HepG2 (cell line): Measurements from ENCODE around the gene CTCF. TPM values are rescaled to one million over a fixed set of nuclear protein-coding genes. Genes with fewer than 3 reads are reported as not detected.
A peak's percentile ranks its signal among the peaks of the same experiment; 100 is the strongest.

ENCODE experiments used
- ARID2 ChIP-seq: sonication (generic); formaldehyde crosslinking; IDR thresholded peaks from 2 replicates; pipeline ENCODE4 v1.8.1; 2022; ENCODE audit warnings: mild to moderate bottlenecking, missing genetic modification reagents, borderline replicate concordance
- CTCF ChIP-seq: sonication (generic); formaldehyde crosslinking; IDR thresholded peaks from 2 replicates; pipeline ENCODE4 v1.5.0; 2020; ENCODE audit warnings: mild to moderate bottlenecking, missing genetic modification reagents, moderate library complexity
- EP300 ChIP-seq, 3 experiments: sonication (generic) in 1 of 3; formaldehyde crosslinking in 1 of 3; IDR thresholded peaks; 2 replicates each; pipeline versions ENCODE4 v1.5.1 to v1.6.1; 2011 to 2020; ENCODE audit warnings: low read depth in 2 of 3, low read length in 2 of 3, borderline replicate concordance in 1 of 3, improper control_type of control experiment in 1 of 3, mild to moderate bottlenecking in 1 of 3, missing genetic modification reagents in 1 of 3, moderate library complexity in 1 of 3
- HOXA3 ChIP-seq: sonication (generic); formaldehyde crosslinking; IDR thresholded peaks from 2 replicates; pipeline ENCODE4 v1.5.0; 2020; ENCODE audit warnings: missing genetic modification reagents
- IKZF4 ChIP-seq: sonication (generic); formaldehyde crosslinking; IDR thresholded peaks from 2 replicates; pipeline ENCODE4 v1.5.1; 2020; ENCODE audit warnings: borderline replicate concordance, mild to moderate bottlenecking, low read depth, missing genetic modification reagents; ENCODE audit errors: not compliant biosample characterization
- MED8 ChIP-seq: sonication (generic); formaldehyde crosslinking; IDR thresholded peaks from 2 replicates; pipeline ENCODE4 v1.8.1; 2023; ENCODE audit warnings: mild to moderate bottlenecking, missing genetic modification reagents; ENCODE audit not compliant: insufficient replicate concordance
- MXD3 ChIP-seq: IDR thresholded peaks from 2 replicates; pipeline ENCODE4 v1.6.1; 2016; ENCODE audit warnings: mild to moderate bottlenecking, missing biosample characterization, missing genetic modification reagents
- NCOA1 ChIP-seq: sonication (generic); formaldehyde crosslinking; IDR thresholded peaks from 2 replicates; pipeline ENCODE4 v1.9.0; 2021; ENCODE audit warnings: missing genetic modification reagents
- NFIC ChIP-seq: IDR thresholded peaks from 2 replicates; pipeline ENCODE4 v1.6.1; 2012; ENCODE audit warnings: mild to moderate bottlenecking, low read length, inconsistent platforms
- NR2C2 ChIP-seq: sonication (generic); formaldehyde crosslinking; IDR thresholded peaks from 2 replicates; pipeline ENCODE4 v1.4.0; 2020; ENCODE audit warnings: missing genetic modification reagents, mild to moderate bottlenecking, moderate library complexity, borderline replicate concordance
- PITX1 ChIP-seq: sonication (generic); formaldehyde crosslinking; IDR thresholded peaks from 2 replicates; pipeline ENCODE4 v1.5.1; 2020; ENCODE audit warnings: mild to moderate bottlenecking, missing genetic modification reagents
- RAD21 ChIP-seq: fragments of 450-650 bp; formaldehyde crosslinking; IDR thresholded peaks from 2 replicates; pipeline ENCODE4 v1.5.0; 2020; ENCODE audit warnings: mild to moderate bottlenecking
- SP1 ChIP-seq, 2 experiments: fragments of 450-650 bp in 1 of 2; sonication (generic) in 1 of 2; formaldehyde crosslinking in 1 of 2; IDR thresholded peaks; 2 replicates each; pipeline versions ENCODE4 v1.4.0 to v1.6.1; 2016 to 2020; ENCODE audit warnings: missing genetic modification reagents in 1 of 2
- STAT5B ChIP-seq: sonication (generic); formaldehyde crosslinking; IDR thresholded peaks from 2 replicates; pipeline ENCODE4 v1.4.0; 2020; ENCODE audit warnings: missing genetic modification reagents
- TEAD3 ChIP-seq: optimal IDR thresholded peaks from 2 replicates; pipeline ENCODE3; 2016; ENCODE audit warnings: borderline replicate concordance
- TOPORS ChIP-seq: sonication (generic); formaldehyde crosslinking; IDR thresholded peaks from 2 replicates; pipeline ENCODE4 v1.8.0; 2023; ENCODE audit warnings: mild to moderate bottlenecking, missing genetic modification reagents
- UBTF ChIP-seq: sonication (generic); formaldehyde crosslinking; IDR thresholded peaks from 2 replicates; pipeline ENCODE4 v1.4.0; 2020; ENCODE audit warnings: mild to moderate bottlenecking, missing genetic modification reagents
- ZIK1 ChIP-seq: sonication (generic); formaldehyde crosslinking; IDR thresholded peaks from 2 replicates; pipeline ENCODE4 v1.5.0; 2020; ENCODE audit warnings: mild to moderate bottlenecking, low read depth, missing genetic modification reagents, borderline replicate concordance
- ZNF383 ChIP-seq: sonication (generic); formaldehyde crosslinking; IDR thresholded peaks from 2 replicates; pipeline ENCODE4 v1.4.0; 2020; ENCODE audit warnings: missing genetic modification reagents, mild to moderate bottlenecking, borderline replicate concordance
- ZNF496 ChIP-seq: sonication (generic); formaldehyde crosslinking; IDR thresholded peaks from 2 replicates; pipeline ENCODE4 v1.8.1; 2023; ENCODE audit warnings: mild to moderate bottlenecking, moderate library complexity, missing genetic modification reagents; ENCODE audit not compliant: insufficient replicate concordance
- ZNF737 ChIP-seq: sonication (generic); formaldehyde crosslinking; IDR thresholded peaks from 2 replicates; pipeline ENCODE4 v1.5.0; 2020; ENCODE audit warnings: missing genetic modification reagents, mild to moderate bottlenecking, borderline replicate concordance
- ZNF746 ChIP-seq: sonication (generic); formaldehyde crosslinking; IDR thresholded peaks from 2 replicates; pipeline ENCODE4 v1.8.0; 2022; ENCODE audit warnings: mild to moderate bottlenecking, missing genetic modification reagents
- ZNF780A ChIP-seq: sonication (generic); formaldehyde crosslinking; IDR thresholded peaks from 2 replicates; pipeline ENCODE4 v1.8.0; 2022; ENCODE audit warnings: mild to moderate bottlenecking, missing genetic modification reagents, moderate library complexity
- polyA plus RNA-seq, 8 experiments: library from polyadenylated mRNA; depleted of rRNA in 3 of 8; stranded (reverse) in 7 of 8; unstranded in 1 of 8; fragments of >200 nt; fragmentation: Illumina TruSeq in 4 of 8; extraction: Trizol in 4 of 8; gene quantifications; 2 replicates each; pipeline versions ENCODE4 v1.2.1 to v1.2.3, GENCODE V29; 2011 to 2016; ENCODE audit warnings: low read depth in 4 of 8, missing spikeins in 1 of 8, mixed read lengths in 1 of 8; ENCODE audit not compliant: insufficient read depth in 1 of 8
- total RNA-seq, 5 experiments: library from RNA; depleted of rRNA; stranded (reverse); fragments of >200 nt; fragmentation: Illumina TruSeq; extraction: Trizol; gene quantifications; 2 replicates each; pipeline ENCODE4 v1.2.3, GENCODE V29; 2016; ENCODE audit warnings: low read depth in 1 of 5
- TF ChIP-seq, protein P1 (sequence below): IDR thresholded peaks from 2 replicates; pipeline ENCODE4 v1.6.1; 2012; ENCODE audit warnings: inconsistent platforms

Gene CTCF
- total and polyA plus RNA-seq, 2 of the 13 experiments (the other 11 are each of a cell fraction or from before 2014, with no cell fraction given) = 19.5 to 37.5 TPM

- TF ChIP-seq MXD3 (no peak), PITX1 (peak; percentile 44; the same call in 1 of the 2 replicates), NCOA1 (peak; percentile 72; the same call in 1 of the 2 replicates), TOPORS (CRISPR knock-in tag) (no peak), ARID2 (CRISPR knock-in tag) (no peak), UBTF (CRISPR knock-in tag) (no peak), HOXA3 (CRISPR knock-in tag) (no peak), STAT5B (CRISPR knock-in tag) (no peak), NR2C2 (CRISPR knock-in tag) (no peak), RAD21 (CRISPR knock-in tag) (no peak), EP300 (IDR thresholded peaks at IDR 0.05; ENCODE audit: low read depth in 2 of 2, low read length in 2 of 2) (no peak; a peak in 1 of 4 replicates), EP300 (CRISPR knock-in tag; IDR thresholded peaks at IDR 0.05; ENCODE audit: borderline replicate concordance) (no peak), IKZF4 (no peak), ZNF780A (no peak), ZNF737 (CRISPR knock-in tag) (no peak), TEAD3 (CRISPR knock-in tag) (peak; percentile 28), ZNF746 (CRISPR knock-in tag) (no peak), SP1 (IDR thresholded peaks at IDR 0.05) (no peak), SP1 (CRISPR knock-in tag; IDR thresholded peaks at IDR 0.05) (no peak), ZNF383 (CRISPR knock-in tag) (no peak), ZNF496 (CRISPR knock-in tag) (no peak), MED8 (CRISPR knock-in tag) (no peak), CTCF (peak; percentile 22; the same call in 1 of the 2 replicates), ZIK1 (CRISPR knock-in tag) (no peak), NFIC (peak; percentile 72; the same call in 1 of the 2 replicates)
- TF ChIP-seq, protein P1, sequence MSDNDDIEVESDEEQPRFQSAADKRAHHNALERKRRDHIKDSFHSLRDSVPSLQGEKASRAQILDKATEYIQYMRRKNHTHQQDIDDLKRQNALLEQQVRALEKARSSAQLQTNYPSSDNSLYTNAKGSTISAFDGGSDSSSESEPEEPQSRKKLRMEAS = 0 out of 2 replicates have a peak, but pooled peaks have one; percentile 24
These were observed 70.3 kb downstream of the CTCF start (continued) for GRCh38 chr16:67632415-67633172.
